Motor neuron (in vitro differentiated cells): ENCODE measurements around the gene KCNQ1. TPM values are rescaled to one million over a fixed set of nuclear protein-coding genes. Genes with fewer than 3 reads are reported as not detected.

Experiments used
- ATAC-seq, 8 experiments: fragments of 200-7000 bp; cut with Tn5 transposase; replicated peaks in 6 of 8; 2 replicates each; pipeline ENCODE4 v1.8.0; 2021; ENCODE audit warnings: mild to moderate bottlenecking in 8 of 8, moderate library complexity in 8 of 8
- H3K27ac ChIP-seq, 2 donors: fragments of 250-450 bp; sonication (Bioruptor Pico); 2 replicates each; pipeline ENCODE4 v1.9.0; 2021; ENCODE audit warnings: antibody characterized with exemption in 2 of 2, mild to moderate bottlenecking in 2 of 2, moderate library complexity in 1 of 2
- H3K4me1 ChIP-seq, 2 donors: fragments of 250-450 bp; sonication (Bioruptor Pico); replicated peaks in 1 of 2; 2 replicates each; pipeline ENCODE4 v1.6.1; 2021; ENCODE audit warnings: antibody characterized with exemption in 2 of 2, mild to moderate bottlenecking in 2 of 2, moderate library complexity in 1 of 2
- H3K4me3 ChIP-seq, 5 donors: fragments of 250-450 bp; sonication (Bioruptor Pico); 2 replicates each; pipeline ENCODE4 v1.9.0; 2021; ENCODE audit warnings: antibody characterized with exemption in 5 of 5, mild to moderate bottlenecking in 5 of 5, moderate library complexity in 4 of 5
- WGBS, 10 experiments: fragments of 450-650 bp; shearing (Covaris generic); methylation state at CpG; one replicate each; pipeline ENCODE4 v1.0.0; 2022; 5-methylcytosine and 5-hydroxymethylcytosine counted together
- in situ Hi-C, 9 experiments: fragments of 400-800 bp; cut with MboI; loops; one replicate each; pipeline ENCODE4 v1.15.0; 2021; ENCODE audit warnings: low sequenced_read_pairs in 9 of 9, low pct_unique_long_range_greater_than_20kb in 2 of 9; ENCODE audit not compliant: unreplicated experiment in 9 of 9
- total RNA-seq, 8 experiments: library from RNA; unstranded; fragments of 300-600 nt; gene quantifications; 2 replicates each; pipeline versions ENCODE4 v1.2.3 to v1.2.4, GENCODE V29; 2022

Gene KCNQ1
- total RNA-seq, 8 experiments from 2014 or later = 0.04 to 0.66 (median 0.20) TPM; not detected in 2

DNA sequence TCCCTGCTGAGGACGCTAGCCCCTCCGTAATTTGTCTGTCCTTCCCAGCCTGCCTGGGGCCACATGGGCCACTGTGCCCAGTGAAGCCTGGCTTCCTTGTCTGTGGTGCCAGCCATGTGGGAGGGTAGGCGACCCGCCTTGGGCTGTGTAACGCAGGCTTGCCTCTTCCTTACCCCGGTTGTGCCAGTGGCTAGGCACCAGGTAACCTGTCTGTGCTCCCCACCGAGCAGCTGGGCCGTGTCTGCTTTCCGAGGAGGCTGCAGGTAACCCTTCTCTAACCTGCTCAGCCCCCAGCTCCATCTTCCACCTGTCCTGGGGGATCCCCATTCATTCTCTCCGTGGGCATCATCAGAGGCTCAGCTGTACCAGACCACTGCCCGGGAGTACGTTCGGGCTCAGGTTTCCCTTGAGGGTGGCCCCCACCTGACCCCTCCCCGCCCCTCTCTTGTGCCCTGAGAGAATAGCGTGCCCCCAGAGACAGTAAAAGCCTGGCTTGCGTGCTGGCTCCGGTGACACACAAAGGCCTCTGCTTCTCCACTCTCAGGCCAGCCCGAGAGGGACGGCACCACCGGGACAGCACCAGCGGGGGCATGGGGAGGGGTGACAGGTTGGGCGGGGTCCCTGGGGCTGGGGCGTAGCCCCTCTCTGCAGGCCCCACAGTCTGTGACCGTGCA, 361.7 kb downstream of the KCNQ1 start:
- ATAC-seq = peak in 5 of 8 experiments; percentile 52 to 77 (median 75)
- in situ Hi-C loops = no loop called here
- 29% methylated on average over 4 of the region's 24 CpGs; no CpG with 5 or more reads in 9 of the 10 experiments for WGBS, 10 experiments
- H3K4me1 ChIP-seq = peaks cover 42 to 56% of the 10 kb centered on the region in 2 donors
- H3K4me3 ChIP-seq = no peak overlapping the region
- peak overlapping the region; percentile 74 to 82 for H3K27ac ChIP-seq

DNA sequence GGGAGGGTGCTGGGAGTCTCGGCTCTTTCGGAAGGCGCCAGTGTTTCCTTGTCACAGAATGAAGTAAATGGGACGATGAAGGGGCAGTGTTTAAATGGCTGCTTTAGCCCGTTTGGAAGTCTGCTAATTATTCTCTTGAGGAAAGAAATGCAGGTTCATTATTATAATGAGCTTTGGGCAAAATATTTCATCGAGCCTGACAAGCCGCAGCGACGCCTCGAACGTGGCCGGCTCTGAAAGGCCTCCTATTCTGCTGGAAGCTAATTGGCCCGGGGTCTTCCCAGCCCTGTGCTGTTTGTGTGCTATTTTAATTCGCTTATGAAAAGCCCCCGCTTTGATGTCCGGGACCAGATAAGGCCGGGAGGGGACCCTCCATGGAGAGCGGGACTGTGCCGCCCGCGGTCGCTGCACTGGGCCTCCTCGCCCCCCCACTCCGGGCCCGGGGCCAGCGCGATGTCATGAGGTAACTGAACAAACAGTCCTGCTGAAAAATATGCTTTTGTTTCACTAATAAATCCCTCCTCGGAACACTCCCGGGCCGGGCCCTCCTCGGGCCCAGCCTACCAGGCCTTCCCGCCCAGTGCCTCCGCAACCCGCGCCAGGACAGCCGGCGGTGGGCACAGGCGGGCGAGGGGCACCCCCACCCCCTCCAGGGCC, 362.3 kb downstream of the KCNQ1 start:
- Histone ChIP-seq H3K27ac (peak overlapping the region; percentile 74 to 82), H3K4me3 (no peak overlapping the region), H3K4me1 (peaks cover 43 to 56% of the 10 kb centered on the region in 2 donors)
- ATAC-seq = peak; percentile 48 to 87 (median 82)
- 3 to 60% (median 27%) methylated on average over 1 to 16 of the region's 39 CpGs; no CpG with 5 or more reads in 7 of the 10 experiments for WGBS, 10 experiments
- in situ Hi-C loops = no loop called here

GRCh38 chr11:2807801-2808241, 363.0 kb downstream of the KCNQ1 start:
- ATAC-seq = no peak
- no peak overlapping the region for H3K4me3 ChIP-seq
- 50% methylated on average over 10 of the region's 11 CpGs; no CpG with 5 or more reads in 9 of the 10 experiments for WGBS, 10 experiments
- in situ Hi-C loops = no loop called here
- peaks cover 49 to 63% of the 10 kb centered on the region in 2 donors for H3K4me1 ChIP-seq
- H3K27ac ChIP-seq = peak overlapping the region; percentile 74 to 82

- in situ Hi-C loops = no loop called here
- Histone ChIP-seq H3K4me1 (peaks cover 61 to 76% of the 10 kb centered on the region in 2 donors), H3K27ac (no peak overlapping the region), H3K4me3 (no peak overlapping the region)
- 58 to 100% (median 80%) methylated on average over 1 to 12 of the region's 15 CpGs; no CpG with 5 or more reads in 2 of the 10 experiments for WGBS, 10 experiments
- ATAC-seq = no peak
These were observed 364.3 kb downstream of the KCNQ1 start for GRCh38 chr11:2808850-2809846.

DNA sequence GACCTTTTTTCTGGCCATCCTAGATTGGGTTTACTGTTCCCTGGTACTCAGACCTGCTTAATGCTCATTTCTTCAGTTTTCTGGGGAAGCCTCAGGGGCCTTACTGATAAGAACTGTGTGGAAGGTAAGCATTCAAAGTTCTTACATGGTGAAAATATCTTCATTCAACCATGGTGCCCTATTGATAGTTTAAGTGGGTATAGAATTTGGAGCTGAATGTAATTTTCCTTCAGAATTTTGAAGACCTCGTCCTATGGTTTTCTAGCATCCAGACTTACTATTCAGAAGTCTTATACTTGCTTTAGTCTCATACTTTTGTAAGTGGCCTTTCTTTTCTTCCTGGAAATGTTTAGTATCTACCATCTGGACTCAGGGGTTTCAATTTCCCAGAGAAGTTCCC, 365.0 kb downstream of the KCNQ1 start:
- Histone ChIP-seq H3K4me3 (no peak overlapping the region), H3K27ac (no peak overlapping the region), H3K4me1 (peaks cover 58 to 70% of the 10 kb centered on the region in 2 donors)
- no peak for ATAC-seq
- 14 to 100% (median 73%) methylated on average over 1 of the region's 1 CpG; no CpG with 5 or more reads in 4 of the 10 experiments for WGBS, 10 experiments
- in situ Hi-C loops = no loop called here

- Histone ChIP-seq H3K27ac (no peak overlapping the region), H3K4me3 (no peak overlapping the region), H3K4me1 (peaks cover 52 to 62% of the 10 kb centered on the region in 2 donors)
- ATAC-seq = no peak
- 64 to 100% (median 85%) methylated on average over 1 to 18 of the region's 18 CpGs for whole genome bisulfite sequencing, 10 experiments
- in situ Hi-C loops = no loop called here
These were observed 365.8 kb downstream of the KCNQ1 start for GRCh38 chr11:2810411-2811205.

- Histone ChIP-seq H3K4me1 (peaks cover 44 to 54% of the 10 kb centered on the region in 2 donors), H3K27ac (no peak overlapping the region), H3K4me3 (no peak overlapping the region)
- 73 to 93% (median 80%) methylated on average over 2 to 7 of the region's 34 CpGs; no CpG with 5 or more reads in 6 of the 10 experiments for WGBS, 10 experiments
- in situ Hi-C loops = no loop called here
- no peak for ATAC-seq
These were observed 366.6 kb downstream of the KCNQ1 start for GRCh38 chr11:2811206-2812091.

- peak in 2 of 8 experiments; percentile 34 to 37 for ATAC-seq
- in situ Hi-C loops = no loop called here
- WGBS, 10 experiments = no CpG with 5 or more reads among the region's 17 CpGs
- Histone ChIP-seq H3K27ac (no peak overlapping the region), H3K4me3 (no peak overlapping the region), H3K4me1 (peaks cover 33 to 44% of the 10 kb centered on the region in 2 donors)
These were observed 367.7 kb downstream of the KCNQ1 start for GRCh38 chr11:2812371-2812991.

DNA sequence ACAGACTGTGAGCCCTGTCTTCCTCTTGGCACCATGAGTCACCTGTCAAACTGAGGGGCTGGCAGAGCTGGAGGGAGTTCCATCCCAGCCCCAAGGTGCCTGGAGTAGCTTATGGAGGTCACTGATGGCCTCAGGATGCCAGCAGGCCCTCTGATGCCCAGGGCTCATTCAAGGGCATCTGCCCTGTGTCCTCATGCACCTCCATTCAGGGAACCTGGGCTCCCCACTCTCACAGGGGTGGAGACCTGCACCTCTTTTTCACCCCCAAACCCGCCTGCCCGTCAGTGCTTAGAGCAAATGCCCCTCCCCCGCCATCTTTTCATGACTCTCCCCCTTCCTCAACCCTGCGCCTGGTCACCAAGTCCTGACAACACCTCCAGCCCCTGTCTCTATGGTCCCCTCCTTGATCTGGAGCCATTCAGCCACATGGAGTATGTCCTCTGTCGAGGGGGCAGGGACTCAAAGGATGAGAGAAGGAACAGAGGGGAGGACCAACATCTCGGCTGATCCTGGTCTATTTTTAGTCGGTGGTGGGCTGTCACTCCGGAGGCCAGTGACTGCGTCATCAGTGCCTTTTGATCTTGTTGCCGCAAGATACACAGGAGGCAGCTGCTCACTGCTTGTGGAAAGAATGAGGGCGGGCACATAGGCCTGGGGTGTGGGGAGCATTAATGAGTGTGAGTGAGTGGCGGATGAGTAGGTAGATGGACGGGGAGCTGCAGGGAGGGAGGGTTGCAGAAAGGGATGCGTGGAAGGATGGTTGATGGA, 368.5 kb downstream of the KCNQ1 start:
- H3K4me1 ChIP-seq = peaks cover 25 to 35% of the 10 kb centered on the region in 2 donors
- in situ Hi-C loops = no loop called here
- peak in 5 of 8 experiments; percentile 92 to 97 (median 96) for ATAC-seq
- no peak overlapping the region for H3K4me3 ChIP-seq
- 31 to 100% (median 56%) methylated on average over 1 to 7 of the region's 14 CpGs for WGBS, 10 experiments
- H3K27ac ChIP-seq = peak overlapping the region in 1 of 2 donors; percentile 63

DNA sequence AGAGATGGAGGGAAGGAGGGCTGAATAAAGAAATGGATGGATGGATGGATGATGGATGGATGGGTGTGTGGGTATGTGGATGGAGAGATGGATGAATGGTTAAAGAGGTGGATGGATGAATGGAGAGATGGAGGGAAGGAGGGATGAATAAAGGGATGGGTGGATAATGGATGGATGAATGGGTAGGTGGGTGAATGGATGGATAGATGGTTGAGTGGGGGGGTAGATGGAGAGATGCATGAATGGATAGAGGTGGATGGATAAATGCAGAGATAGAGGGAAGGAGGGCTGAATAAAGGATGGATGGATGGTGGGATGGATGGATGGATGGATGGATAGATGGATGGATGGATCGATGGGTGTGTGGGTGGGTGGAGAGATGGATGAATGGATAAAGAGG, 369.2 kb downstream of the KCNQ1 start:
- Histone ChIP-seq H3K4me3 (no peak overlapping the region), H3K27ac (no peak overlapping the region), H3K4me1 (peaks cover 21 to 29% of the 10 kb centered on the region in 2 donors)
- ATAC-seq = no peak
- 28 to 100% (median 91%) methylated on average over 1 of the region's 1 CpG; no CpG with 5 or more reads in 4 of the 10 experiments for WGBS, 10 experiments
- in situ Hi-C loops = no loop called here
